Panc1 (cell line): Measurements from ENCODE around the gene SEC31B. TPM values are rescaled to one million over a fixed set of nuclear protein-coding genes. Genes with fewer than 3 reads are reported as not detected.

Experiments used
- ATAC-seq: fragments of 200-7000 bp; cut with Tn5 transposase; 2 replicates; pipeline ENCODE4 v1.9.1; 2020; ENCODE audit warnings: mild to moderate bottlenecking, moderate library complexity
- BruUV-seq: library from RNA; stranded (reverse); fragments of 400-500 nt; replicated peaks from 2 replicates; lab custom pipeline; 2021; lab: Mats Ljungman, UMichigan
- CTCF ChIA-PET: fragments of 300-600 bp; sonication (Branson Sonifier 250); formaldehyde crosslinking; loops from one replicate; lab custom pipeline; 2022; ENCODE audit warnings: antibody characterized with exemption; lab: Charles Lee
- POLR2A ChIA-PET: fragments of 300-600 bp; sonication (Branson Sonifier 250); formaldehyde crosslinking; loops from one replicate; lab custom pipeline; 2022; ENCODE audit warnings: antibody characterized with exemption; lab: Charles Lee
- DNase-seq: peaks from one replicate; pipeline ENCODE4 v3.0.0-alpha.2; 2010; ENCODE audit warnings: low read depth, low spot score
- H3K27ac ChIP-seq: 2 replicates; pipeline ENCODE4 v1.5.1; 2011; ENCODE audit warnings: mild to moderate bottlenecking, low read length, inconsistent platforms
- H3K27me3 ChIP-seq: fragments of 200-500 bp; sonication (Bioruptor generic); 2 replicates; pipeline ENCODE4 v1.6.0; 2014; ENCODE audit warnings: low read length, inconsistent platforms; ENCODE audit not compliant: control insufficient read depth, insufficient read depth
- H3K36me3 ChIP-seq: fragments of 200-500 bp; sonication (Bioruptor generic); 2 replicates; pipeline ENCODE4 v1.5.1; 2014; ENCODE audit warnings: inconsistent platforms, mild to moderate bottlenecking, low read length, moderate library complexity; ENCODE audit not compliant: control insufficient read depth, insufficient read depth
- H3K4me1 ChIP-seq: 2 replicates; pipeline ENCODE4 v1.5.1; 2011; ENCODE audit warnings: inconsistent platforms, mild to moderate bottlenecking, low read length, moderate library complexity; ENCODE audit not compliant: control insufficient read depth, insufficient read depth
- H3K4me3 ChIP-seq, 2 experiments: 2 replicates each; pipeline ENCODE4 v1.5.1; 2011 to 2012; ENCODE audit warnings: low read depth in 2 of 2, low read length in 2 of 2, mild to moderate bottlenecking in 2 of 2, inconsistent platforms in 1 of 2, moderate library complexity in 1 of 2
- H3K9me3 ChIP-seq: fragments of 200-500 bp; sonication (Bioruptor generic); 2 replicates; pipeline ENCODE4 v1.5.1; 2014; ENCODE audit warnings: low read depth, mild to moderate bottlenecking, inconsistent platforms, low read length, moderate library complexity; ENCODE audit not compliant: control insufficient read depth, insufficient read depth
- CTCF ChIP-seq: fragments of 450-650 bp; IDR thresholded peaks from 2 replicates; pipeline ENCODE4 v1.5.1; 2017; ENCODE audit warnings: mild to moderate bottlenecking
- POLR2AphosphoS5 ChIP-seq: IDR thresholded peaks from 2 replicates; pipeline ENCODE4 v1.6.1; 2012; ENCODE audit warnings: mild to moderate bottlenecking, low read depth, low read length, moderate library complexity
- REST ChIP-seq, 2 experiments: IDR thresholded peaks; 2 replicates each; pipeline ENCODE4 v1.6.1; 2011 to 2012; ENCODE audit warnings: low read depth in 2 of 2, control low read depth in 1 of 2, low read length in 1 of 2, mild to moderate bottlenecking in 1 of 2, moderate library complexity in 1 of 2; ENCODE audit not compliant: insufficient read depth in 1 of 2
- SIN3A ChIP-seq: IDR thresholded peaks from 2 replicates; pipeline ENCODE4 v1.6.1; 2012; ENCODE audit warnings: low read depth, mild to moderate bottlenecking, low read length, moderate library complexity, borderline replicate concordance; ENCODE audit not compliant: insufficient read depth
- TCF7L2 ChIP-seq: IDR thresholded peaks from 2 replicates; pipeline ENCODE4 v1.6.1; 2011; ENCODE audit warnings: mild to moderate bottlenecking, low read depth, low read length, inconsistent platforms
- in situ Hi-C: cut with HindIII; loops from 2 replicates; pipeline ENCODE4 v1.10.0; 2016; ENCODE audit warnings: low sequenced_read_pairs, low pct_unique_long_range_greater_than_20kb
- intact Hi-C: fragments of 100-400 bp; cut with micrococcal nuclease; formaldehyde crosslinking; loops from one replicate; pipeline ENCODE4 v1.10.0; 2022; ENCODE audit not compliant: unreplicated experiment
- total RNA-seq: library from RNA; stranded (reverse); gene quantifications from one replicate; pipeline ENCODE4 v1.2.1, GENCODE V29; 2021; ENCODE audit not compliant: unreplicated experiment

The SEC31B gene
- total RNA-seq, 1 experiment from 2014 or later: 17.8 TPM

- TF ChIP-seq REST (IDR thresholded peaks at IDR 0.05; ENCODE audit: insufficient read depth in 1 of 2, low read depth in 2 of 2, low read length in 1 of 2): no peak
- TF ChIP-seq POLR2AphosphoS5: no peak
- TF ChIP-seq CTCF: no peak
- no peak for TF ChIP-seq SIN3A
- no peak for TF ChIP-seq TCF7L2
- ChIA-PET CTCF (interaction anchor here (1.8 kb wide), 1 partner anchor 310 kb away, joined by 4 read pairs; no protein-coding TSS in a partner anchor), POLR2A (no interaction called here)
- in situ Hi-C loops (no loop called here), intact Hi-C loops (no loop called here)
- no peaks in the 10 kb centered on the region for H3K36me3 ChIP-seq
- ATAC-seq (no peak), DNase-seq (no peak)
- no TSS peak for BruUV-seq
- H3K27me3 ChIP-seq: no peaks in the 10 kb centered on the region; the same call in 1 of the 2 replicates
- no peak overlapping the region for H3K27ac ChIP-seq
- no peaks in the 10 kb centered on the region for H3K9me3 ChIP-seq
- H3K4me1 ChIP-seq: no peaks in the 10 kb centered on the region
- H3K4me3 ChIP-seq: no peak overlapping the region
Measured at GRCh38 chr10:100568912-100569311, 49.3 kb upstream of the SEC31B start.

GRCh38 chr10:100567826-100568225 is 48.2 kb upstream of the SEC31B start:
- Histone ChIP-seq H3K27me3 (no peaks in the 10 kb centered on the region; the same call in 1 of the 2 replicates), H3K9me3 (no peaks in the 10 kb centered on the region), H3K27ac (no peak overlapping the region), H3K4me1 (no peaks in the 10 kb centered on the region), H3K36me3 (no peaks in the 10 kb centered on the region), H3K4me3 (no peak overlapping the region)
- intact Hi-C loops: no loop called here
- ATAC-seq (no peak), DNase-seq (no peak)
- BruUV-seq: no TSS peak
- in situ Hi-C loops: no loop called here
- CTCF ChIA-PET: interaction anchor here (1.4 to 1.8 kb wide), 2 partner anchors 176 to 311 kb away, joined by 4 read pairs; no protein-coding TSS in a partner anchor
- TF ChIP-seq CTCF: no peak
- TF ChIP-seq REST (IDR thresholded peaks at IDR 0.05; ENCODE audit: insufficient read depth in 1 of 2, low read depth in 2 of 2, low read length in 1 of 2): no peak
- TF ChIP-seq TCF7L2: no peak
- no peak for TF ChIP-seq POLR2AphosphoS5
- TF ChIP-seq SIN3A: no peak
- POLR2A ChIA-PET: interaction anchor here (0.6 kb wide), 1 partner anchor 178 kb away, joined by 3 read pairs; the partner anchor contains the start of gene PAX2
